Right kidney (tissue), 9 donors: ENCODE measurements around the gene TBC1D5.
"Not testable (repeated sequence)": the region's sequence is repeated elsewhere in the genome, so short reads cannot be mapped to it uniquely, and the experiment has no call there.

Source experiments
- DNase-seq: peaks from one replicate; pipeline ENCODE4 v3.0.0-alpha.2; 2016
- long read RNA-seq, 8 donors: transcript quantifications; one replicate each; lab custom pipeline, GENCODE V29; 2026

Gene TBC1D5, protein sequence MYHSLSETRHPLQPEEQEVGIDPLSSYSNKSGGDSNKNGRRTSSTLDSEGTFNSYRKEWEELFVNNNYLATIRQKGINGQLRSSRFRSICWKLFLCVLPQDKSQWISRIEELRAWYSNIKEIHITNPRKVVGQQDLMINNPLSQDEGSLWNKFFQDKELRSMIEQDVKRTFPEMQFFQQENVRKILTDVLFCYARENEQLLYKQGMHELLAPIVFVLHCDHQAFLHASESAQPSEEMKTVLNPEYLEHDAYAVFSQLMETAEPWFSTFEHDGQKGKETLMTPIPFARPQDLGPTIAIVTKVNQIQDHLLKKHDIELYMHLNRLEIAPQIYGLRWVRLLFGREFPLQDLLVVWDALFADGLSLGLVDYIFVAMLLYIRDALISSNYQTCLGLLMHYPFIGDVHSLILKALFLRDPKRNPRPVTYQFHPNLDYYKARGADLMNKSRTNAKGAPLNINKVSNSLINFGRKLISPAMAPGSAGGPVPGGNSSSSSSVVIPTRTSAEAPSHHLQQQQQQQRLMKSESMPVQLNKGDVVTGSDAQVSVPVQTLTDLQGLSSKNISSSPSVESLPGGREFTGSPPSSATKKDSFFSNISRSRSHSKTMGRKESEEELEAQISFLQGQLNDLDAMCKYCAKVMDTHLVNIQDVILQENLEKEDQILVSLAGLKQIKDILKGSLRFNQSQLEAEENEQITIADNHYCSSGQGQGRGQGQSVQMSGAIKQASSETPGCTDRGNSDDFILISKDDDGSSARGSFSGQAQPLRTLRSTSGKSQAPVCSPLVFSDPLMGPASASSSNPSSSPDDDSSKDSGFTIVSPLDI
- long read RNA-seq, donor 1 = 0 reads
- long read RNA-seq, donor 2 = 0 reads
- long read RNA-seq, donor 3 = 0 reads
- long read RNA-seq, donor 4 = 0 reads
- long read RNA-seq, donor 5 = 0 reads
- long read RNA-seq, donor 6 = 0 reads
- long read RNA-seq, donor 7, partial matches to known transcripts = 7 of 7 reads
- long read RNA-seq, donor 7, other reads (novel, unspliced or antisense) = 0 of 7 reads
- long read RNA-seq, donor 8 = 0 reads

DNA sequence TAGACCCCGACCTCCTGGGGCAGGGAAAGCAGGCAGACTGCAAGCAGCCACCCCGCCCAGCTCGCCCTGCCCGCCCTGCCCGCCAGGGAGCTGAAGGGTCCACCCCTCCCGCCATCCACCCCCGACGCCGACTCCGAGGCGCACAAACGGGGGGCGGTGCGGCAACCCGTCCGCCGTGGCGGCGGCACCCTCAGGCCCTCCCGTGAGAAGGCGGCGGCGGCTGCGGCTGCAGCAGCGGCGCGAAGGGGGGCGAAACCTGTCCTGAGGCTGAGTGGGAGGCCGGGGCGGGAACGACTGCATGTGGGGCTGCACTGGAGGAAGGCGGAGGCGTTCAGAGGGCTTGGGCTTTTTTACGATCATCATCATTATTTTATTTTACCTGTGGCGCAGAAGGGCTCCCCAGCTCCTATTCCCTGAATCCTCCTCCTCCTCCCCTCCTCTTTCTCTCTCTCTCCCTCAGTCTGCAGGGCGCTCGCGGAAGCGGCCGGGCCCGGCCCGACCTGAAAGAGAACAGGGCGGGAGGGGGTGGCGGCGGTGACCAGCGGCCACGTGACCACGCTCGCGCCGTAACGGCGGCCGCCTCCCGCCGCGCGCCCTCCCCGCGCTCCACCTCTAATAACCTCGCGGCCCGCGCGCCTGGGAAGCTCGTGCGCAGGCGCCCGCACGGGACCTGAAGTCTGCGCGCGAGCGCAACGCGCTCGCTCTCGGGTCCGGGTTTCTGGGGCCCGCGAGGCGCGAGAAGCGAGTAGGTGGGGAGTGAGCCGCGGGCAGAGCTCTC, at the start of gene TBC1D5:
TSS of gene TBC1D5 (minus strand) at position 530 of the 778 bp plus-strand sequence. CDS start 234,061 bp downstream, outside the sequence.
- DNase-seq = peak; percentile 99

DNA sequence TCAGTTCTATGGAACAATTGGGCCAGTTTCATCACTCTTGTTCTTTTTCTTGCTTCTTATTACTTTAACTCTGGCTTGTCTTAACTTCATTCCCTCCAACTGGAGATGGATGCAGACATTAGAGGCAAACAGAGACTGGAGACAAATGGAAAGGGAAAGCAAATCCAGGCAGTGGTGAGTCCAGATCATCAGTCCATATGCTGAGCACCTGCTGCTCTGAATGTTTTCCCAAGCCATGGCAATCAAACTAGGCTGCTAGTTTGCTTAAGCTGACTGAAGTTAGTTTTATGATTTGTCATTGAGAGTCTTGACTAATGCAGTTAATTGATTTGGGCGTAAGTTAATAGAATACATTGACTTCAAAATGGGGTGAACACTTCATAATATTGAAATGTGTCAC, 41.0 kb upstream of the TBC1D5 start:
- DNase-seq = no peak

DNA sequence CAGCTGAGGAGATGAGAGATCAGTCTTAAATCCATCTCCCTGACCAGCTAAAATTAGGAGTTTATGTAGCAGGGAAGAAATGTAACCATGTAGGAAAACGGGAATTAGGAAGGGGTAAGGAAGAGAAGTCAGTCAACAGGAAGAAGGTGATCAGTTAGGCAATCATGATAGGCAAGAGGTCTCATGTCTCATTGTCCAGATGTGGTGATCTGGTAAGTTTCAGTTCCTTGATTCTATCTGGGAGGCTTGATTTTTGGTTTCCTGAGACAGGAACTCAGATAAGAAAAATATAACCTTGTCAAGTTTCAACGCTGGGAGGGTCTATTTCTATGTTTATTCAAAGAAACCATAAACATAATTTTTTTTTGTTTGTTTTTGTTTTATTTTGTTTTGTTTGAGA, 40.3 kb upstream of the TBC1D5 start:
- DNase-seq = no peak

DNA sequence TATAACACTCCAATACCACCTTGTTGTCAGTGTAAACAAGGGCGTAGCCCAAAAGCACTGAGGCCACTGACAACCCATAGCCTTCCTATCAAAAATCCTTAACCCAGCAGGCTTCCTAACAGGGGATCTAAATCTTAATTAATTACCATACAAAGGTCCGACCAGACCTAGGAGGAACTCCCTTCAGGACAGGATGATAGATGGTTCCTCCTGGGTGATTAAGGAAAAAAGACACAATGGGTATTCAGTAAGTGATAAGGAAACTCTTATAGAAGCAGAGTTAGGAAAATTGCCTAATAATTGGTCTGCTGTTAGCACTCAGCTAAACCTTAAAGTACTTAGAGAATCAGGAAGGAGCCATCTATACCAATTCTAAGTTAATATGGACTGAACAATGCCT, 37.9 kb upstream of the TBC1D5 start:
- not testable (repeated sequence) for DNase-seq

DNA sequence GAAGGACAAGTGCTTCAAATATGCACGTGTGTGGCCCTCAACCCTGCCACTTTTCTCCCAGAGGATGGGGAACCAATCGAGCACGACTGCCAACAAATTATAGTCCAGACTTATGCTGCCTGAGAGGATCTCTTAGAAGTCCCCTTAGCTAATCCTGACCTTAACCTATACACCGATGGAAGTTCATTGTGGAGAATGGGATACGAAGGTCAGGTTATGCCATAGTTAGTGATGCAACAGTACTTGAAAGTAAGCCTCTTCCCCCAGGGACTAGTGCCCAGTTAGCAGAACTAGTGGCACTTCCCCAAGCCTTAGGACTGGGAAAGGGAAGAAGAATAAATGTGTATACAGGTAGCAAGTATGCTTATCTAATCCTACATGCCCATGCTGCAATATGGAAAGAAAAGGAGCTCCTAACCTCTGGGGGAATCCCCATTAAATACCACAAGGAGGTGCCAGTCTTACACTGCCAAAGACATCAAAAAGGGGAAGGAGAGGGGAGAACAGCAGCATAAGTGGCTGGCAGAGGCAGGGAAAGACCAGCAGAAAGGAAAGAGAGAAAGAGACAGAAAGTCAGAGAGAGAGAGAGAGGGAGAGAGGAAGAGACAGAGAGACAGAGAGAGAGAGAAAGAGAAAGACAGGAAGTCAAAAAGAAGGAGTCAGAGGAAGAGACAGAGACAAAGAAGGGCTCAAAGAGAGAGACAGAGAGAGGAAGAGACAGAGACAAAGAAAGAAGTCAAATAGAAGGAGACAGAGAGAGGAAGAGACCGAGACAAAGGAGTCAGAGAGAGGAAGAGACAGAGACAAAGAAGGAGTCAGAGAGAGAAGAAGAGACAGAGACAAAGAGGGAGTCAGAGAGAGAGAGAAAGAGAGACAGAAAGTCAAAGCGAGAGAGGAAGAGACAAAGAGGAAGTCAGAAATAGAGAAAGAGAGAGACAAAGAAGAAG, 37.1 kb upstream of the TBC1D5 start:
- not testable (repeated sequence) for DNase-seq

DNA sequence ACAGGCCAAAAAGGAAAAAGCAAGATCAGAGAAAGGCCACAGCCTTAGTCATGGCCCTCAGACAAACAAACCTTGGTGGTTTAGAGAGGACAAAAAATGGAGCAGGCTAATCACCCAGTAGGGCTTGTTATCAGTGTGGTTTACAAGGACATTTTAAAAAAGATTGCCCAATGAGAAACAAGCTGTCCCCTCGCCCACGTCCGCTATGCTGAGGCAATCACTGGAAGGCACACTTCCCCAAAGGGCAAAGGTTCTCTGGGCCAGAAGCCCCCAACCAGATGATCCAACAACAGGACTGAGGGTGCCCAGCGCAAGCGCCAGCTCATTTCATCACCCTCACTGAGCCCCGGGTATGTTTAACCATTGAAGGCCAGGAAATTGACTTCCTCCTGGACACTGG, 34.9 kb upstream of the TBC1D5 start:
- DNase-seq = not testable (repeated sequence)

DNA sequence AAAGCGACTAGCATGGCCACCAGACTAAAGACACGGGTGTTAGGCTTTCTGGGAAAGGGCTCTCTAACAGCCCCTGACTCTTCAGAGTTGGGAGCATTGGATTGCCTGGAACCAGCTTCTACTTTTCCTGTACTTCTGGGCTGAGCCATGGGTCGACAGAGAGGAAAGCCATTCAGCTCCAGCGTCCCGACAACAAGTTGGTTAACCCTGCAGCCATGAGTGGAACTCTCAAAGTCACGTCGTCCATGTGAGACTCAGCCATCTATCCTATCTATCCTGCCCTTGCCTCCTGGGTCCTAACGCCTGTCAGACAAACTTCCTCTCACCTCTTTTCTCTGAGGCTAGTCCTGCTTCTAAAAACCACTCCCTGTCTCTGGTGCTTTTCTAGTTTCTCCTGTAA, 32.6 kb upstream of the TBC1D5 start:
- no peak for DNase-seq

DNA sequence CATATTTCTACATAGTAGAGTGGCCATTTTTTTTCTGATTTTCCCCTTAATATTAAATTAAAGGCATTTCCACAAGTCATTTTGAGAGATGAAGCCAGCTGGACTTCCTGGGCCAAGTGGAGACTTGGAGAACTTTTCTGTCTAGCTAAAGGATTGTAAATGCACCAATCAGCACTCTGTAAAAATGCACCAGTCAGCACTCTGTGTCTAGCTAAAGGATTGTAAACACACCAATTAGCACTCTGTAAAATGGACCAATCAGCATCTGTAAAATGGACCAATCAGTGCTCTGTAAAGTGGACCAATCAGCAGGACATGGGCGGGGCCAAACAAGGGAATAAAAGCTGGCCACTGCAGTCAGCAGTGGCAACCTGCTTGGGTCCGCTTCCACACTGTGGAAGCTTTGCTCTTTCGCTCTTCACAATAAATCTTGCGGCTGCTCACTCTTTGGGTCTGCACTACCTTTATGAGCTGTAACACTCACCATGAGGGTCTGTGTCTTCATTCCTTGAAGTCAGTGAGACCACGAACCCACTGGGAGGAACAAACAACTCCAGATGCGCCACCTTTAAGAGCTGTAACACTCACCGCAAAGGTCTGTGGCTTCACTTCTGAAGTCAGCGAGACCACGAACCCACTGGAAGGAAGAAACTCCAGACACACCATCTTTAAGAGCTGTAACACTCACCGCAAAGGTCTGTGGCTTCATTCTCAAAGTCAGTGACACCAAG, 31.9 kb upstream of the TBC1D5 start:
- not testable (repeated sequence) for DNase-seq

DNA sequence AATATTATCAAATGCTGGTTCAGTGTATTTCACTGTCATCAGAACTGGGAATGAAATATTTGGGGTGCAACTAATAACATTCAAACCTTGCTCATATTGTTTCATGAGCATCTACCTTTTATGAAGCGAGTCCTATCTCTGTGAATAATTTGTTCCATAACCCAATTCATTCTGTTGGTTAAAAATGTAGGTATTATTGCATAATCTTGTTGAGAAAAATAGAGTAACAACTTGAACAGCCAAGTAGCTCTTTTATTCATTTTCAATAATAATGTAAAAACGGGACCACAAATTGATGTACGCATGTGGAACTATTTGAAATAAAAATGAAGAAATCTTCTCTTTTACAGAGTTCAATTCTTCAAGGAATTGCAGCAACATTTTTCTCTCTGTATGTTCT, 30.1 kb upstream of the TBC1D5 start:
- no peak for DNase-seq

DNA sequence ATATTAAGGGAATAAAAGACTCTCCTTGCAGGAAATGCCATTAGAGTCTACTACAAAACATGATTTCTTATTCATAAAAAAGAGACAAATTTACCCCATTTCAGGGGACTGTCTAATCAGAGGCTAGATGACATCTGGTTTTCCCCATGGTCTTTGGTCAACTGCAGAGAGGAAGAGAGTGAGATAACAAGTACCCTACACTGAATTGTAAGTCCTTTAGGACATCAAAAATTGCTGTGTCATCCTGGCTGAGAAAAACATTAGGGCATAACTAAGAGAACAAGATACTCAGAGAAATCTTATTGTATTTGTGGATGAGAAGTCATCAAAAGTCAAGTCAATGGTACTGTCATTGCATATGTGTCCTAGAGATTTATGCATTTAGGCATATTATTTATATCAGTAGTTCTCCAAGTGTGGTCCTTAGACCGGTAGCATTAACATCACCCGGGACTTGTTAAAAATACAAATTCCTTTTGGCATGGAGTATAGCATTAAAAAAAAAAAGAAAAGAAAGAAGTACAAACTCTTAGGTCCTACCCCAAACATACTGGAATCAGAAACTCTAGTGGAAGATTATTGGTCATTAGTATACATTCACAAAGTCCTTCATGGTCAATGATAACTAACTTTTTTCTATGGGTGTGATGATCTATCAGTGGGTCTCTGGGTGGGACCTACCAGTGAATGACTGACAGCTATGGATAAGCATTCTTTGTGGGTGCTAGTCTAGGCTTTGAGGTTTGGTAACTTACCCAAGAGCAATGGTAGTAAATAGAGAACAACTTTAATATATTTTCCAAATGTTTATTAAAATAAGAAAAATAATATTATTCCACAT, 29.0 kb upstream of the TBC1D5 start:
- no peak for DNase-seq

DNA sequence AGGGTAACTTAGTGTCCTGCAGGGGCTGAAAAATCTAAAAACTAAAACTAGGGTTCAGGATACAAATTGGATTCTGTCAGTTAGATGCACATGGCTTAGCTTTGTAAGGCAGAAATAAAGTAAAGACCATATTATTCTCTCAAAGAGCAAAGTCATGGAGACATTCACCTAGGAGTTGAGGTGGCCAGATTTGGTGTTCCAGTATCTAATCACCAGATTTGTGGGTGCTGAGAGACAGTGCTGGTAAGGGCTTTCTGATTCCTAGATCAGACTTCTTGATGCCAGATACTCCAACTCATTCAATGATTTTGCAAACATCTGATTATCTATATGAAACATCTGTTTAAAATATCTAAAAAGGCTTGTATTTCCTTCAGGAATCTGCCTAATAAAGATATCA, 28.3 kb upstream of the TBC1D5 start:
- no peak for DNase-seq

DNA sequence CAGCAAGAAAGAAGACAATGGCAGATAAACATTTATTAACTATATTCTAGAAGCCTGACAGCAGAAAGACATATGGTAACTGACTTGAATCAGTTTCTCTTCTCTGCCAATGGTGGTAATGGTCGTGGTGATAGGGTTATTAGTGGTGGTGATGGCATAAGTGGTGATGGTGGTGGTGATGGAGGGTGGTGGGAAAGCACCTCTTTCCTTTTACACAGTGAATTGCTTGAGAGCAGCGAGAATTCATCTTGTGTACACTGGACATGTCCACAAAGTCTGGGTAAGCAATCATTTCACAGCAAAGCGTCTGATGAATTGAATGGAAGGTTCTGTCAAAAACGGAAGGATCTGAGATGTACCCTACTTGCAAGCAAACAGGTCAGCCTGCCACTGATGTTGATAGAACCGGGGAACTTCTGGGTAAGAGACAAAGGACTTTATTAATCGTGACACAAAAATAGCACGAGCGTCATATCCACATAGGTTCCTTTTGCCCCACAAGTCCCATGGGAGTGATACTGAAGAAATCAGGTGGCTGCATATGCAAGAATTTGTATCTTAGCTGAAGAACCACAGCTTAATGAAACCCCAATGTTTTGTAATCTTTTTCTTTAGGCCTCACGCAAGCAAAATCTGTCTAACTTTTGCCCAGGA, 23.5 kb upstream of the TBC1D5 start:
- no peak for DNase-seq

DNA sequence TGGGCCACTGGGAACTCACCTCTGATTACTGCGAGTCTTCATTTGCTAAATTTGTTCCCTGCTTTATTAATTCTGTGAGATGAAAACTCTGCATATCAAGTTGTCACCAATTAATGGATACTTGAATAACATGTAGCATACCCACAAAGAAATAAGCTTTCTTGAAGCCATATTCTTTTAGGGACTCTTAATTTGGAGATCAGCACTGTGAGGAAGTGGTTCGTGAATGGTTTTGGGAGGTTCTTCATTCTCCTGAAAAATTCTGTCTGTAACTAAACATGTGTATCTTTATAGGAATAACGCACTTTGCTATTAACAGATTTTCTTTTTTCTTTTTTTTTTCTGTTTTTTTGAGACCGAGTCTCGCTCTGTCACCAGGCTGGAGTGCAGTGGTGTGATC, 19.1 kb upstream of the TBC1D5 start:
- no peak for DNase-seq

DNA sequence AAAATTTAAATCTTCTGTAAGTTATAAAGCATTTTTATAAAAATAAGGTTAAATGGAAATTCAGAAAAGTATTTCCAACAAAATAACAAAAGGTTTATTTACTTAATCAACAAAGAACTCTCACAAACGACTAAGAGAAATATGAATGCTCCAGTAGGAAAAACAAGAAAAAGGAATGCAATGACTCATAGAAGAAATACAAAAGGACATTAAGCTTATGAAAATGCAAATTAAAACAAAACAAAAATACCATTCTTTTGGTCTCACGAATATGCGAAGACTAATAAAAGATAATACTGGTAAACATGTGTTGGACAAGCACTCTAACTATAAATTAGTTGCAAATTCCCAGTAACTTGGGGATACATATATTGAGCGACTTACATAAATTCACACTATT, 17.5 kb upstream of the TBC1D5 start:
- no peak for DNase-seq

DNA sequence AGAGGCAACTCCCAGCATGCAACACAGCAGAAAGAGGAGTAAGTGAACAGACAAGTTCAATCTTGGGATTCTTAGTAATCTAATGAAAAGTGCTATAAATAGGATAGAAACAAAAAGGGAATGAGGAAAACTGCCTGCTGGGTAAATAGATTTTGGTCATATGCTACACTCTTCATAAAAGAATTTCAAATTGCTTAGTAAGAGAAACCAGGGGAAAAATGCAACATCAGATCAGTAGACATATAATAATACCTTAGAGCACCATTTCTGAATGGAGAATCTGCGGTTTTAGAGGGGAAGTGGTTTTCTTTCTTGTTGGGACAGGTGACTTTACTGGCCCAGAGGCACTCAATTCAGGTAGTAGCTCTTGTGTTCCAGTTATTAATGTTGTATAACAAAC, 13.4 kb upstream of the TBC1D5 start:
- no peak for DNase-seq

DNA sequence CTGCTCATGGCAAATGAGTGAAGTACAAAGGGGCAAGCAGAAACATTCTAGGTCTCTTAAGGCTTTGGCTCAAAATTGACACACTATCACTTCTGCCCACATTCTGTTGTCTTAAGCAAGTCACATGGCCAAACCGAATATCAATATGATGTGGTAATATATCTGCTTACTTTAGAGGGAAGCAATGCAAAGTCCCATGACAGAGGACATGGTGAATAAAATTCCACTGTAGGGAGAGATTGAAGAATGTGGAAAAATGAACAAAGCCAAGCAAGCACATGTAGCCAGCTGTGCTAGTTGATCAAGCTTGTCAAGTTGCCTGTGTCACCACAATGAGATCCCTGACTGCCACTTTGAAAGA, 11.2 kb upstream of the TBC1D5 start:
- no peak for DNase-seq

DNA sequence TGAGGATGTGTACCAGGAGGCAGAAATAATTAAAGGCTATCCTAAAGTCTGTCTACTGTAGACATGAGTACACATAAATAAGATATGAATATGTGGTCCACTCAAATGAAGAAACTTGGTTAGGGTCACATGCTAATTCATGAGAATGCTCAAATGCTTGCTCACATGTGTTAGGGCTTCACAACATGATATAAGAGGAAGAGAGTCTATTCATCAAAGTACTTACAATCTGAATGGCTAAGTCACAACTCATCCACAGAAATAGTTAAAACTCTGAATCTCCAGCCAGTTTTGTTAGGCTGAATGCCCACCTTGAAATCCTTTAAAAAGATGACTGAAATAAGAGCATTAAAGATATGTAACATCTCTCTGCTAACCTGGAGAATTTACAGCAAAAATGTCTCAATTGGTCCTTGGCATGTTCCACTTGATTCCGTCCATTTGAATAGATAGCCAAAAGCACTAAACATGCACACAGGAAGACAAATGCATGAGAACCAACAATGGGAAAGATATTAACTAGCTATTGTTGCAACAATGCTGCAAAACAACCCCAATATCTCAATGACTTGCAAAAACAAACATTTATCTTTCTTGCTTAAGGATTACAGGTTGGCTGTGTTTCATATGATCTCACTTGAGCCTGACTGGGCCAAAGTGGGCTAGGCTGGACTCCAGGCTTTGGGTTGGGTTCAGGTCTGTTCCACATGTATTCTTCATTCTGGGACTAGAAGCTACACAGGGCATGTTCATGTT, 10.6 kb upstream of the TBC1D5 start:
- no peak for DNase-seq

DNA sequence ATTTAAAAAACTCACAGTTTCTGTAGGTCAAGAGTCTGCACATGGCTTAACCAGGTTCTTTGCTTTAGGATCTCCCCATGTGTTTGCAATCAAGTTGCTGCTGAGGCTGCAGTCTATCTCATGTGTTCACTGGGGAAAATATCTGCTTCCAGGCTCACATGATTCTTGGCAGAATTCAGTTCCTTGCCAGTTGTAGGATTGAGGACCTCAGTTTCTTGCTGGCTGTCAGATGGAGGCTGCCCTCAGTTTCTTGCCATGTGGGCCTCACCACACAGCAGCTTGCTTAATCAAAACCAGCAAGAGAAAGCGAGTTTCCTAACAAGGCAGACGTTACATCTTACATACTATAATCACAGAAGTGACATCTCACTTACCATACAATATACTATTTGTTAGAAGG, 10.0 kb upstream of the TBC1D5 start:
- DNase-seq = no peak
